GM21786 (cell line): ENCODE data around the gene GAS2L1.

Experiments used
- ATAC-seq: cut with Tn5 transposase; IDR thresholded peaks from one replicate; pipeline ENCODE4 v1.9.1; 2021; ENCODE audit not compliant: unreplicated experiment

Gene GAS2L1

DNA sequence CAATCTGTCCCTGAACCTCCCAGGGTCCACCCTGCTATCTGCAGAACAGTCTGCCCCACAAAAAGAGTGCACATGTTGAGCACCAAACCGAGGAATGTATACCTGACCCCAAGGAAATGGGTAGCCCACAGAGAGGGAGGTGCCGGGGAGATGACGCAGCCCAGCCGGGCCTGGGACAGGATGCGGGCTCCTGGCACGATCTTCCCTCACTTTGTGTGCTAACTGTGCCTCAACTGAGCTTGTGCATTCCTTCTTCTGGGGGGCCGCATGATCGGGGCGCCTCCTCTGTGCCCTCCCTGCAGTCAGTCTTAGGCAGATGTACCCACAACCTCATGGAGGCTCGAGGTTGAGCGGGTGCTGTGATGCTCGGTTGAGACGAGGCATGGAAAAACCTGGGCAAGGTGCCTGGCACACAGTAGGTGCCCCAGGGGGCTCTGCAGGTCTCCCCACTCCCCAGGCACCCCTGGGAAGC, 2.4 kb downstream of the GAS2L1 start:
- ATAC-seq, result no peak

DNA sequence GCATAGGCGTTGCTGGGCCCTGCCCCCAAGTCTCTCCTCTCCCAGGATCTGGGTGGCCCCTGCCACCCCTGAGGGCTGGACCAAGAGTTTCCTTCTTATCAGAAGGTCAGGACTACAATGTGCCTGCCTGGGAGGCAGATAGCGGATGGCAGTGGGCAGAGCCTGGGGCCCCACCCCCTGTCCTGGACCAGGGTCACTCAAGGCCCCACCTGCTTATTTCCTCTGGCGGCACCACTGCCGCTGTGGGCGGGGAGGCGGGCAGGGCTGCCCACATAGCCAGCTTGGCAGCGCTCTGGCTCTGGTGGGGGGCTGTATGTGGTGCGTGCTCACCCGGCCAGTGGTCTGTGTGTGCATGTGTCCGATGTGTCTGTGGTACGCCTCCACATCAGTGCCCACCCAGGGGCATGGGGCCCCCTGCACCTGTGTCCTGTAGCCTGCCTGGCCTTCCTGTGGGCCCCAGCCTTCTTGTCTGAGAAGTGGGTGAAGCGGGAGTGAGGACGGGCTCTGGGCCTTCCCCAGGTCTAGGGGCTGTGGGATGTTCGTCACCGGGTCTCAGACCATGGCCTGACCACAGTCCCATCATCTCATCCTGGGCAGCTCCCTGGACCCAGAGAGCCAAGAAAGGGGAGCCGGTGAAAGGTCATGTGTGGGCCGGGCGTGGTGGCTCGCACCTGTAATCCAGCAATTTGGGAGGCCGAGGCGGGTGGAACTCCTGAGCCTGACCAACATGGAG, 3.0 kb downstream of the GAS2L1 start:
- ATAC-seq, result no peak

DNA sequence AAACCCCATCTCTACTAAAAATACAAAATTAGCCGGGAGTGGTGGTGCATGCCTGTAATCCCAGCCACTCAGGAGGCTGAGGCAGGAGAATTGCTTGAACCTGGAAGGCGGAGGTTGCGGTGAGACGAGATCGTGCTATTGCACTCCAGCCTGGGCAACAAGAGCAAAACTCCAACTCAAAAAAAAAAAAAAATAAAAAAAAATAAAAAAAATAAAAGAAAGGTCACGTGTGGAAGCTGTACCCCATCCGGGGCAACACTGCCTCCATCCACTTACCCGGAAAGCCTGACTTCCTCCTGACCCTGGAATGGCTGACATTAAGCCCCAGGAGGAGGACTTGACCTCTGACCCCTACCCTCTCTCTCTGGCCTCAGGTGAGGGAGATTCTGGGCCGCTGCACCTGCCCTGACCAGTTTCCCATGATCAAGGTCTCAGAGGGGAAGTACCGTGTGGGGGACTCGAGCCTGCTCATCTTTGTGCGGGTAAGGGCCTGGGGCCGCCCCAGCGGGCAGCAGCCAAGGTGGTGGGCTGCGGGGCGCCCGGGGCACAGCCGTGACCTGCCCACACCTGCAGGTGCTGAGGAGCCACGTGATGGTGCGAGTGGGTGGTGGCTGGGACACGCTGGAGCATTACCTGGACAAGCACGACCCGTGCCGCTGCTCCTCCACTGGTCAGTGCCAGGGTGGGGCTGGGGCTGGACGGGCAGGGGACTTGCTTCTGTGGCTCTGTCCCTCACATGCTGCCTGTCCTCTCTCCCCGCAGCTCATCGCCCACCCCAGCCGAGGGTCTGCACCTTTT, 3.8 kb downstream of the GAS2L1 start:
- ATAC-seq, result no peak

DNA sequence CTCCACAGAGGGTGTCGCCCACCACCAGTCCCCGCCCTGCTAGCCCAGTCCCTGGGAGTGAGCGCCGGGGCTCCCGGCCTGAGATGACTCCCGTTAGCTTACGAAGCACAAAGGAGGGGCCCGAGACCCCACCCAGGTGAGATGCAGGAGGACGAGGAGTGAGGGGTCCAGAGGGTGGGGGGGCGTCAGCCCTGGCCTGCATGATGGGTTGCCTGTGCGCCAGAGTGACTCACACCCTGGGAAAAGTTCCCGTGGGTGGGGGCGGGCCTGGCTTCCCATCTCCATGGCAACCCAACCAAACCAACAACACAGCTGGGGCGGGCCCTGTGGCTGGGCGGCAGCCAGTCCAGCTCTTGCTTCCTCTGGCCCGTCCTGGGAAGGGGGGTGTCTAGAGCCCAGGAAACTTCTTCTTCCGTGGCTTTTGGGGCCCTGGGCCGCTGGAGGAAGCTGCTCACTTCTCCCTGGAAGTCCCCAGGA, 4.5 kb downstream of the GAS2L1 start:
- no peak for ATAC-seq

DNA sequence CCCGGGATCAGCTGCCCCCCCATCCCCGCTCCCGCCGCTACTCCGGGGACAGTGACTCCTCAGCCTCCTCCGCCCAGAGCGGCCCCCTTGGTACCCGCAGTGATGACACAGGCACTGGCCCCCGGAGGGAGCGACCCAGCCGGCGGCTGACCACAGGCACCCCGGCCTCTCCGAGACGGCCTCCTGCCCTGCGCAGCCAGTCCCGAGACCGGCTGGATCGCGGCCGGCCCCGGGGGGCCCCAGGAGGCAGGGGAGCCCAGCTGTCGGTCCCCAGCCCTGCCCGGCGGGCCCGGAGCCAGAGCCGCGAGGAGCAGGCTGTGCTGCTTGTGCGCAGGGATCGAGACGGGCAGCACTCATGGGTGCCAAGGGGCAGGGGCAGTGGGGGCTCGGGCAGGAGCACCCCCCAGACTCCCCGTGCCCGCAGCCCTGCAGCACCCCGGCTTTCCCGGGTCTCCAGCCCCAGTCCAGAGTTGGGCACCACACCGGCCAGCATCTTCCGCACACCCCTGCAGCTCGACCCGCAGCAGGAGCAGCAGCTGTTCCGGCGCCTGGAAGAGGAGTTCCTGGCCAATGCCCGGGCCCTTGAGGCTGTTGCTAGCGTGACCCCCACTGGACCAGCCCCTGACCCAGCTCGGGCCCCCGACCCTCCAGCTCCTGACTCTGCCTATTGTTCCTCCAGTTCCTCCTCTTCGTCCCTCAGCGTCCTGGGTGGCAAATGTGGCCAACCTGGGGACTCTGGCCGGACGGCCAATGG, 5.2 kb downstream of the GAS2L1 start:
- ATAC-seq, result no peak

DNA sequence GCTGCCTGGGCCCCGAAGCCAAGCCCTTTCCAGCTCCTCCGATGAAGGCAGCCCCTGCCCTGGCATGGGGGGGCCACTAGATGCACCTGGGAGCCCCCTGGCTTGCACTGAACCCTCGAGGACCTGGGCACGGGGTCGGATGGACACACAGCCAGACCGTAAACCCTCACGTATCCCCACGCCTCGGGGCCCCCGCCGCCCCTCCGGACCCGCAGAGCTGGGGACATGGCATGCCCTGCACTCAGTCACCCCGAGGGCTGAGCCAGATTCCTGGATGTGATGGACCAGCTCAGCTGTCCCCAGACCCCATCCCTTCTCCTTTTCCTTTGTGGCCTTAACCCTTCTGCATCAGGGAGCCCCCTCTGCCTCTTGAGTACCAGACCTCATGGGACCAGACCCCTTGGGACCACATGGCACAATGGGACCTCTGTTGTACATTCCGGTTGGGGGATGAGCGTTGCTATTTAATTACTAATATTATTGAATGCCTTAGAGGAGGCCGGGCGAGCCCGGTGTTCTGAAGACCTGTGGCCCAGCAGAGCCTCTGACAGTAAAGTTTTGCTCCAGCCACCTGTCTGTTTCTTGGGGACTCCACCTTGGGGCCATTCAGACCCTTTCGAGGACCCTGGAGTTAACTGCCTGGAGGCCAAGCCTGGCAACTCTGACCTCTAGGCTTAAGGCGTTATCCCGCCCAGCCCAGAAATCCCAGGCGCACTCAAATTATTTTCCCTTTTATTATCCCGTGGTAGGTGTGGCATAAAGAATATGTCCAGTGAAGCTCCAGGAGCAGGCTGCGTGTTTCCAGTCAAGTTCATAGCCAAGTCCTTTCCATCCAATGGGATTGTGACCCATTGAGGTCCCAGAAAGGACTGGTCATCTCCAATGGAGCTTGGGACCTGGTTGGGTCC, 6.0 kb downstream of the GAS2L1 start:
- no peak for ATAC-seq

DNA sequence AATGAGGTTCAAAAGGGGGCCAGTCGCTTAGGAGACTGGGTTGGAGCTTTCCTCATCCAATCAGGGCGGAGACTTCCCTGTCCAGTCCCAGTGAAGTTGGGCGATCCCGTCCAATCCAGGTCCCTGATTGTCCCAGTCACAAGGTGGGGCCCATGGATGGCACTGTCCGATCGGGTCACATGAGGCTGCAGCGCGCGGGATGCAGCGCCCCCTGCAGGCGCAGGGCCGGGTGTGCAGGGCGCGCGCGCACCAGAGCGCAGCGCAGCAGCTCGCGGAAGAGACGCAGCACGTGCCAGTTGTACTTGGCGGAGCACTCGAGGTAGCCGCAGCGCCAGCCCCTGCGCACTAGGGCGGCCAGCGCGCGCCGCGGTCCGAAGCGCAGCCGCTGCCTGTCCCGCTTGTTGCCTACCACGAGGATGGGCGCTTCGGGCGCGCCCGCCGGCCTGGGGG, 6.7 kb downstream of the GAS2L1 start:
- no peak for ATAC-seq

DNA sequence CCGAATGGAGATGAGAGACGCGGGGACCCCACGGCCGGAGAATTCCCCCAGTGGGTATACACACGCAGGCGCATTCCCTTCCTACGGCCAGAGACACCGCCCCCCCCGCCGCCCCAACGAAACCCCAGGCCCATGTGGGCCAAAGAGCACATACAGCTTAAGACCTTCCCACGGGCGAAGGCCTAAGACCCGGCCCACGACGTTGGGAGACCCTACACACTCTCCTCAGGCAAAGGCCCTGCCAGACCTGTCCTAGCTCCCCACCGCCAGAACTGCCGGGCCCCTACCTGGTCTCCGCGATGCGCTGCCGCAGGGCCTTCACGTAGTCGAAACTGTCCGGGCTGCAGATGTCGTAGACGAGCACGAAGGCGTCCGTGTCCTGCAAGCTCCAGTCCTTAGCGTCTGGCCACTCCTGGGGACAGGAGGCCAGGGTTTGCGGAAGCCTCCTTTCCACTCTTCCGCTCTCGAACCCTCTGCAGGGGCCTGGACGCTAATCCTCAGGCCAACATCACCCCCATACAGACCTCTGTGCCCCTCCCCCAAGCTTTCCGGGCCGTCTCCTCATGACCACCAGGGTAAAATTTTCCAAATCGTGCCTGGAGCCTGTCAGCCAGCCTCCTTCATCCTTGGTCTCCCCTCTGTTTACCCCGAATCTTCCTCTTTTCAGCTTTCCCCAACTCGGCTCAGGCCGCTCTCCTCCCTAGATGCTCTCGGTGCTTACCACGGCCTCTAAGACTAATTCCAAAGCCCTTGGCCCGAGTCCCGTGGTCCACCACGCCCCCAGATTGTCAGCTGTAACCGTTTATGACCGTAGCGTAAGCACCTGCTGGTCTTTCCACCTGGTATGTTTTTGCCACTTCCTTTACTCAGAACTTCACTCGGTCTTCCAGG, 7.4 kb downstream of the GAS2L1 start:
- ATAC-seq, result no peak

DNA sequence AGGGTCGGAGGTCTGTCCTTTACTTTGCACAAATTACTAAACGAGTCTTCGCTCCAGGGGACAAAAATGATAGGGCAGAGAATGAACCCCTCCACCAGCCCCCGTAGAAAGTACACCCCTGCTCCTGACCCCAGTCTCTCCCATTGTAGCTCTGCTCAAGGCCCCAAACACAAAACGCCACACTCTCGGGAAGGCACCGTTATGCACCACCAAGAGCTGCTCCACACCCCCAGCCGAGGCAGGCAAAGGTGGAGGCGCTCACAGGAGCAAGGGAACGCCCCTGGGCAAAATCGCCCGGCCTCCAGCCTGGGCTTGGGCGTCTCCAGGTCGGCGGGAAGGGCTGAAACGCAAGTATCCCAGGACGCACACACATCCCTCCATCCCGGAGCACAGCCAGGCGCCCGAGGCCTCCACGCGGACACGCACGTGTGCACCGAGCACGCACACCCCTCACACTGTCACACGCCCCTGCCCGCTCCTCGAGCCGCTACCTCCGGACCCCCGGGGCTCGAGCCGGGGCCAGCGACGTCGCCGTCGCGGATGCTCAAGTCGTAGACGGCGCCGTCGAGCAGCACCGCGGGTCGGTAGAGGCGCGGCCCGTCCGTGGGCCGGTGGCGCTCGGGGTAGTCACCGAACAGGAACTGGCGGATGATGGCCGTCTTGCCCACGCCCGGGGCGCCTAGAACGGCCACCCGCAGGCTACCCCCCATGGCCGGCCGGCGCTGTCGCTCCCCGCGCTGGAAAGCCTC, 8.3 kb downstream of the GAS2L1 start:
- no peak for ATAC-seq

DNA sequence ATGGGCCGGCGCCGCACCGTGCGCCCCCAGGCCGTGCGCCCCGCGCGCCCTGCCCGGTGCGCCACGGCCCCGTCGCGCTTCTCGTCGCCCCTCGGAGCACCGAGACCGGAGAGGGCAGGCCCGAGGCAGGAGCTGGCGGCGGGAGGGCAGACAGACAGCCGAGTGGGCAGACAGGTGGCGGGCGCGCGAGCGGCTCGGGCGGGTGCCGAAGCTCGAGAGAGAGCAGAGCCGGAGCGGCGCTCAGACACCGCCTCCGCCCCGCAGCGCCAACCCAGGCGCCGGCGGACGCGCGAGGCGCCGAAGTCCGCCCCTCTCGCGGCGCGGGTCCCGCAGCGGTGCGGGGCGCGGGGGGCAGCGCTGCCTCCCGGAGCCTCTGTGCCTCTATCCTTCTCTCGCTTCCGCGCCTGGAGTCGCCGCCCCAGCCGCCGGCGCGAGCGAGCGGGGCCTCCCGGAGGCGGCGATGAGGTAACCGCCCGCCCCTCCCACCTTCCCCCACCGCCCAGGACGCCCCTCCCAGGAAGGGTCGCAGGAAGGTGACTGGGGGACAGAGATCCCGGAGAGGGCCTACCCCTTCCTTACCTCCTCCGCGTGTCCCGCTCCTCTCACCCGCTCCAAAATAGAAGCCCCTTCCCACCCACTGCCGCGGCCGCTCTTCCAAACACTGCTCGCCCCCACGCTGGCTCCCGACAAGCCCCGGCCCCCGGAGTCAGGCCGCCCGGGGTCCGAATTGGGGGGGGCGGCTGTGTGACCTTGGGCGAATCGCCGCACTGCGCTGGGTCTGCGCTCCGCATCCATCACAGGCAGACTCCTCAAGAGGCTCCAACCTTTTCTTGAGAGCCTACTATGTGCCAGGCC, 9.1 kb downstream of the GAS2L1 start, which contains the start of gene RASL10A:
Gene RASL10A, minus strand, starts transcription at position 412 of the 855 bp plus-strand sequence. CDS start 451 bp downstream, outside the sequence.
- no peak for ATAC-seq

DNA sequence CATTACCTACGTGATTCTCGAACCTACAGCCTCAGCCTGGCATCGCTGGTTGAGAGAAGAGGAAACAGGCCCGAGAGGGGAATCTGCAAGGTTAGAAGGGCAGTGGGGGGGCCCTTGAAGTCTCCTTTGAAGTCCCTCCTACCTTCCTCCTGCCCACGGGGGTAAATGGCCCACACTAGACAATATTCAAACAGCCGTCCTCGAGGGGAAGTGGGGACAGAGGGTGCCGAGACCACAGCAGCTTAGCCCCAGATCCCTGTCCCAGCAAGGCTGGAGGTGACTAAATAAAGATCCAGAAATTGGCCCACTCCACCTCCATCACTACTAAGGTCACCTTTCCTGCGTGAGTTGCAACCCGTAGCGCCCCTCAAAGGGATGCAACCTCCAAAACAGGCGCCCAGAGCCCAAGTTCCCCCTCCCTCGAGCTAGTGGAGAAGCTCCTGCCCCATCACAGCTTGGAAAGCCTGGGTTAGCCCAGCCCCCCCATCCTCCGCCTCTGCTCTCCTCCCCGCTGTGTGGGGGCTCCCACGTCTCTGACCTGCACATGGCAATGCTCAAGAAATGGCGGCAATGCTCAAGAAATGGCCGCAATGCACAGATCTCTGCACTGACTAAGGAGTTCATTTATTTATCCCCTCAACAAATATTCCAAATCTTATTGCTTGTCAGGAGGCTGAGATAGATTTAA, 9.8 kb downstream of the GAS2L1 start:
- ATAC-seq, result no peak

DNA sequence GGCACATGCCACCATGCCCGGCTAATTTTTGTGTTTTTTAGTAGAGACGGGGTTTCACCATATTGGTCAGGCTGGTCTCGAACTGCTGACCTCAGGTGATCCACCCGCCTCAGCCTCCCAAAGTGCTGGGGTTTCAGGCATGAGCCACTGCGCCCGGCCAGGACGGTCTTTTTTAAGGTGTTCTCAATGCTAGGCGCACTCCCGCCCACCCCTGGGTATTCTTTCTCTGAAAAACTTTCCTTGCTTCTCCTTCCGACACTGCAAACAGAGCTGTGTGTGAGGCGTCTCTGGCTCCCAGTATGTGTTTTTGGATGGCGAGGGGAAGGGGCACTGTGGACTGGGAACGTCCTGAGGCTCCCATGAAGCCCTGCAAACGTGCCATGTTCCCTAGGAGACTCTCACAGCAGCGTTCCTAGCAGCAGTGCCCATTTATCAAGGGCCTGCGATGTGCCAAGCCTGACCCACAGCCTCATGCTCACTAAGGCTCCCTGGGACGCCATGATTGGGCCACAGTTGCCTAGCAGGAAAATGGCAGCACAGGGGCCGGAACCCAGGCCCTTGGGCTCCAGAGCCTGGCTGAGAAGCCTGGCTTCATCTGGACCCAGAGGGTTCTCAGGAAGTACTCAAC, 11.5 kb downstream of the GAS2L1 start:
- no peak for ATAC-seq

DNA sequence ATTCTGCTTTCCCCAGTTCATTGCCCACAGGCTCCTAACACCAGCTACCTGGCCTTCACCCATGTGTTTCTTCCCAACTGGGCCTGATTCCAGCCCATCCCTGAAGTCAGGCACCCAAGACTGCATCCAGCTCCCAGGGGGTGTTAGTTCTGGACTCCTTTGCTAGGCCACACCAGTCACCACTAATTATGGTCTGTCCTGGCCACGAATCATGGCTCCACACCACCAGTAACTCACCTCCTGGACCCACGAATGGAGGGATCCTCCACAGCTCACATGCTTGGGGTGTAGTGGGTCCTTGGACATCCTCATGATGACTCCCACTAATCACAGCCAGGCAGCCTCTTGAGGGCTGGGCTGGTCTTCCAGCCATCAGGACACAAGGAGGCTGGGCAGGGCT, 12.6 kb downstream of the GAS2L1 start:
- no peak for ATAC-seq

DNA sequence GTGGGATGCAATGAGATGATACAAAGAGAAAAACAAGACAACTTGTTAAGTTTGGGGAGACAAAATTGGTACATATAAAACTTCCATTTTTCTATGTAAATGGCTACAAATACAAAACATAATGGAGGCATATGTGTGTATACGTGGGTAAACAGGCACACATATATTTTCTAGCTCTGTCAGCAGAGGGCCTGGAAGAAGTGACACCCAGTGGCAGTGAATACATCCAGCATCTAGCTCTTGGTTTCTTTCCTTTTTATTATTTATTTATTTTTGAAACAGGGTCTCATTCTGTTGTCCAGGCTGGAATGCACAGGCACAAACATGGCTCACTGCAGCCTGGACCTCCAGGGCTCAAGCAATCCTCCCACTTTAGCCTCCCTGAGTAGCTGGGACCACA, 14.1 kb downstream of the GAS2L1 start:
- ATAC-seq, result no peak

DNA sequence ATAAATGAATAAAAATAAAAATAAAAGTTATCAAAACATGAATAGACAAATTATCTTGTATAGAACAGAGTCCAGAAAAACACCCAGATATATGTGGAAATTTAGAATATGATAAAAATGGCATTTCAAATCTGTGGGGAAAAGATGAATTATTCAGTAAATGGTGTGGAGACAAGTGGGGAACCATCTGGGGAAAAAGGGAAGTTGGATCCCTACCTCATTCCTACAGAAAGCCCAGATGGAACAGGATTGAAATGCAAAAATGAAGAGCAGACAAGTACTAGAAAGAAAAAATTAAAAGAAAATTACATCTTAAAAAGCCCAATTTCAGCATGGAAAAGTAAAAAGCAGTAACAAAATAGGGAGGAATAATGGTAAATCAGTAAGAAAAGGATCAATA, 17.2 kb downstream of the GAS2L1 start:
- ATAC-seq, result no peak

DNA sequence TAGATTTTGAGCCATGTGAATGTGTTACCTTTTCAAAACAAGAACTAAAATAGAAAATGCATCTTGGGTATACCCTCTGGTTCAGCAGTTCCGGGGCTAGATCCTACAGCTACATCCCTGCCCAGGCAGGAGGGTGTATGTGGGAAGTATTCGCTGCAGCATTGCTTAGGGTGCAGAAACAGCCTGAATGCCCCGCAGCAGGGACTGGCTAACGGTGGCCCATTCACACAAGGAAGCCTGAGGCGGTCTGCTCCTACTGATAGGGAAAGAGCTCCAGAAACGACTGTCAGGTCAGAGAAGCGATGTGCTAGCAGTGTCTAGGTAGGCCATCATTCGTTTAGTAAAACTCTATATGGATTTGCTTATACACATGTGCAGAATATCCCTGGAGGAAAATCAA, 18.9 kb downstream of the GAS2L1 start:
- ATAC-seq, result no peak
